ENCODE results near the gene MMP24. TPM values are rescaled to one million over a fixed set of nuclear protein-coding genes. Genes with fewer than 3 reads are reported as not detected.

MMP24 gene
- total RNA-seq, 1 experiment from 2014 or later = 7.1 TPM

DNA sequence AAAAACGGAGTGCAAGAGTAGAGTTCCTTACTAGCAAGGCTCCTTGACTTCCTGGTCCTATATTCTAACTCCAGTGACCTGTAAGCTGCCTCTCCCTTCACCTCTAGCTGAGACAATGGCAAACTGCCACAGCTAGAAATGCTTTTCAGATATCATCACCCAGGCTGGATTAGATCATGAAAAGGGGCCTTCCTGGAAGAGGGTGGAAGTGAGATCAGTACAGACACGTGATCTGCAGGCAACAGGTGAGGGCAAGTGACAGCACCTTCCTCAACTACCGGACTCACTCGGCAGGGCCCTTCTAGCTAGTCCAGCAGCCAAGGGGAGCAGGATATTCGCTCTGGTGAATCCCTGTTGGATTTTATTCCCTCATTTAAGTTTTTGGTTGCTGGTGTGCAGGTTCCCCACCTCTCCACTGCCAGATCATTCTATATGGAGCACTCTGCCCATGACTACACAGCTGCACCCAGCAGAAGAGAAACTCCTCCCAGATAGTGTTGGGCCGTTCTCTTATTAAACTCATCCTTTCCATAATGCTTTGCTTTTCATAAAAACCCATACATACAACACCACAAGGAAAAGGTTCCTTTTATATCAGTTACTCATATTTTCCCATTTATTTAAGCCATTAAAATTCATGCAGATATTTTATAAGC is 92.1 kb downstream of the MMP24 start:
- BruUV-seq (replicated peaks) = no TSS peak
- Histone ChIP-seq H3K27me3 (ENCODE audit: control insufficient read depth, insufficient read depth, low read length) (no peaks in the 10 kb centered on the region), H3K9me3 (ENCODE audit: control insufficient read depth, insufficient read depth, low read depth, low read length) (no peaks in the 10 kb centered on the region), H3K4me1 (ENCODE audit: control insufficient read depth, insufficient read depth, low read length) (peaks cover 35% of the 10 kb centered on the region), H3K36me3 (ENCODE audit: control insufficient read depth, insufficient read depth, low read length) (no peaks in the 10 kb centered on the region), H3K4me3 (ENCODE audit: low read depth in 2 of 2, low read length in 2 of 2) (no peak overlapping the region), H3K27ac (ENCODE audit: low read length) (peak overlapping the region; percentile 84)
- intact Hi-C loops (cut with micrococcal nuclease; ENCODE audit: unreplicated experiment) = no loop called here
- no peak for TF ChIP-seq CTCF (IDR thresholded peaks at IDR 0.05)
- TF ChIP-seq POLR2AphosphoS5 (IDR thresholded peaks at IDR 0.05; ENCODE audit: low read depth, low read length) = no peak
- TF ChIP-seq SIN3A (IDR thresholded peaks at IDR 0.05; ENCODE audit: borderline replicate concordance, insufficient read depth, low read depth, low read length) = no peak
- TF ChIP-seq TCF7L2 (IDR thresholded peaks at IDR 0.05; ENCODE audit: low read depth, low read length) = no peak
- no peak for TF ChIP-seq REST (IDR thresholded peaks at IDR 0.05; ENCODE audit: insufficient read depth in 1 of 2, low read depth in 2 of 2, low read length in 1 of 2)
- ChIA-PET CTCF (no interaction called here), POLR2A (interaction anchor here (1.0 kb wide), 1 partner anchor 14 kb away, joined by 3 read pairs; no protein-coding TSS in a partner anchor)
- DNase-seq (ENCODE audit: low read depth, low spot score) = peak; percentile 99
- ATAC-seq = peak; percentile 74
- in situ Hi-C loops (cut with HindIII; ENCODE audit: low pct_unique_long_range_greater_than_20kb, low sequenced_read_pairs) = no loop called here

GRCh38 chr20:35319192-35319870 is 92.8 kb downstream of the MMP24 start:
- in situ Hi-C loops (cut with HindIII; ENCODE audit: low pct_unique_long_range_greater_than_20kb, low sequenced_read_pairs) = no loop called here
- TF ChIP-seq TCF7L2 (IDR thresholded peaks at IDR 0.05; ENCODE audit: low read depth, low read length) (no peak), POLR2AphosphoS5 (IDR thresholded peaks at IDR 0.05; ENCODE audit: low read depth, low read length) (no peak), REST (IDR thresholded peaks at IDR 0.05; ENCODE audit: insufficient read depth in 1 of 2, low read depth in 2 of 2, low read length in 1 of 2) (no peak), SIN3A (IDR thresholded peaks at IDR 0.05; ENCODE audit: borderline replicate concordance, insufficient read depth, low read depth, low read length) (no peak), CTCF (IDR thresholded peaks at IDR 0.05) (no peak)
- ATAC-seq (peak; percentile 58), DNase-seq (ENCODE audit: low read depth, low spot score) (no peak)
- ChIA-PET POLR2A (interaction anchor here (1.0 kb wide), 1 partner anchor 15 kb away, joined by 3 read pairs; no protein-coding TSS in a partner anchor), CTCF (no interaction called here)
- no peaks in the 10 kb centered on the region for H3K9me3 ChIP-seq (ENCODE audit: control insufficient read depth, insufficient read depth, low read depth, low read length)
- H3K36me3 ChIP-seq (ENCODE audit: control insufficient read depth, insufficient read depth, low read length) = no peaks in the 10 kb centered on the region
- no TSS peak for BruUV-seq (replicated peaks)
- intact Hi-C loops (cut with micrococcal nuclease; ENCODE audit: unreplicated experiment) = no loop called here
- H3K27me3 ChIP-seq (ENCODE audit: control insufficient read depth, insufficient read depth, low read length) = no peaks in the 10 kb centered on the region
- H3K4me3 ChIP-seq (ENCODE audit: low read depth in 2 of 2, low read length in 2 of 2) = no peak overlapping the region
- peak overlapping the region; percentile 84 for H3K27ac ChIP-seq (ENCODE audit: low read length)
- peaks cover 35% of the 10 kb centered on the region for H3K4me1 ChIP-seq (ENCODE audit: control insufficient read depth, insufficient read depth, low read length)

Measured in Panc1 (cell line).